Measurements from ENCODE around the gene CAMTA1. TPM values are rescaled to one million over a fixed set of nuclear protein-coding genes. Genes with fewer than 3 reads are reported as not detected.

Gene CAMTA1
- total RNA-seq, 4 donors from 2014 or later, result 86.3 to 170 (median 132) TPM

DNA sequence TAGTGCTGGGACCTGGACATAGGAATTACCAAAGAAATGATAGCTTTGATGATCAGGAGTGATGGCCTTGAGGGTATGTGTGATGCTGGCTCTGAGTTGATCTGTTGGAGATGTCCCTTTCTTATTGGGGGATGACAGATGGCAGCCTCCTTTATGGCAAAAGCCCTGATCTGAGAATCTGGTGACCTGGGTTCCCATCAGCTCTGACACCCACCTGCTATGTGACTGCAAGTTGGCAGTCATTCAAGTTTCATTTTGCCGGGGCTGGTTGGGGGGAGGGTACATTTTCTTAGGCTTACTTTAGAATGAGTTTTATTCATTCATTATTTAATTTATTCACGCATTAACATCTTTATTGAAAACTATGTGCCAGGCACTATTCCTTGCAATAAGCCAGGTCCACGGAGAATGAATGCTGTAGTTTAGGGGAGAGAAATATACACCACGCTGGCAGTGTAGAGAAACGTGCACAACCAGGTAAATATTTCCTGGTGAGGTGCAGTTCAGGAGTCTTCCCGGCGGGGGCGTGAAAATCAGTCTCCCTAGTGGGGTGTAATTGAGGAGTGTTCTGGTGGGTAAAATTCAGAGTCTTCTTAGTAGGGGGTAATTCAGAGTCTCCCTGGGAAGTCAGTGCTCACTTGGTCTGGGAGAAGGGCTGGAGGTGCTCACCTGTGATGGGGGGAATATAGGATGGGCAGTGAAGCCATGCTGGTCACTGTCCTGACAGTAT lies 401.3 kb downstream of the CAMTA1 start:
- H3K9me3 ChIP-seq, result no peaks in the 10 kb centered on the region
- H3K4me1 ChIP-seq, result no peaks in the 10 kb centered on the region
- H3K27me3 ChIP-seq, result peaks cover 15% of the 10 kb centered on the region
- no peak for TF ChIP-seq EP300 (IDR thresholded peaks at IDR 0.05)
- no peak for TF ChIP-seq POLR2AphosphoS5 (IDR thresholded peaks at IDR 0.05)
- TF ChIP-seq, protein P1, sequence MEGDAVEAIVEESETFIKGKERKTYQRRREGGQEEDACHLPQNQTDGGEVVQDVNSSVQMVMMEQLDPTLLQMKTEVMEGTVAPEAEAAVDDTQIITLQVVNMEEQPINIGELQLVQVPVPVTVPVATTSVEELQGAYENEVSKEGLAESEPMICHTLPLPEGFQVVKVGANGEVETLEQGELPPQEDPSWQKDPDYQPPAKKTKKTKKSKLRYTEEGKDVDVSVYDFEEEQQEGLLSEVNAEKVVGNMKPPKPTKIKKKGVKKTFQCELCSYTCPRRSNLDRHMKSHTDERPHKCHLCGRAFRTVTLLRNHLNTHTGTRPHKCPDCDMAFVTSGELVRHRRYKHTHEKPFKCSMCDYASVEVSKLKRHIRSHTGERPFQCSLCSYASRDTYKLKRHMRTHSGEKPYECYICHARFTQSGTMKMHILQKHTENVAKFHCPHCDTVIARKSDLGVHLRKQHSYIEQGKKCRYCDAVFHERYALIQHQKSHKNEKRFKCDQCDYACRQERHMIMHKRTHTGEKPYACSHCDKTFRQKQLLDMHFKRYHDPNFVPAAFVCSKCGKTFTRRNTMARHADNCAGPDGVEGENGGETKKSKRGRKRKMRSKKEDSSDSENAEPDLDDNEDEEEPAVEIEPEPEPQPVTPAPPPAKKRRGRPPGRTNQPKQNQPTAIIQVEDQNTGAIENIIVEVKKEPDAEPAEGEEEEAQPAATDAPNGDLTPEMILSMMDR (IDR thresholded peaks at IDR 0.05), result no peak
- no peak for TF ChIP-seq POLR2A (IDR thresholded peaks at IDR 0.05)
- no peak overlapping the region for H3K27ac ChIP-seq
- WGBS, 2 donors (ENCODE audit: low coverage in 1 of 2), result 44% methylated on average over 4 to 8 of the region's 8 CpGs
- H3K4me3 ChIP-seq, result no peak overlapping the region
- H3K36me3 ChIP-seq, result no peaks in the 10 kb centered on the region
- no peak for ATAC-seq

DNA sequence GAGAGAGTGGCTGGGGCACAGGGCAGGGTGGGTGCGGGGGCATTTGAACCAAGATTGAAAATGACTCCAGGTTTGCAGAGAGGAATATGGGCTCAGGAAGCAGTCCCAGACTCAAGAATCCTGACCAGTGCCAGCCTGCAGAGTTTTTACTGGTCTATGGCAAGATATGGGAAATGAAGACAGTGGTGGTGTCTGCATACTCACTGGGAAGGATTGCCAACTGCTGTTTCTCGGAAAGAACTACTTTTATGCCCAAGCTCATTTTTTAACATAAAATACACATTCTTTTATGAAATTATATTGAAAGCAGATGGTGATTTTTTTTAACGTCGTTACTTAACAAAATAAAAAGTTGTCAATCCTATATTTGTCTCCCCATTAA lies 401.8 kb downstream of the CAMTA1 start:
- WGBS, 2 donors (ENCODE audit: low coverage in 1 of 2), result 56 to 61% methylated on average over 3 to 4 of the region's 4 CpGs
- Histone ChIP-seq H3K27me3 (peaks cover 18% of the 10 kb centered on the region), H3K9me3 (no peaks in the 10 kb centered on the region), H3K36me3 (no peaks in the 10 kb centered on the region), H3K27ac (no peak overlapping the region), H3K4me3 (no peak overlapping the region), H3K4me1 (no peaks in the 10 kb centered on the region)
- TF ChIP-seq POLR2A (IDR thresholded peaks at IDR 0.05), result no peak
- TF ChIP-seq, protein P1 (IDR thresholded peaks at IDR 0.05), result no peak
- ATAC-seq, result no peak

DNA sequence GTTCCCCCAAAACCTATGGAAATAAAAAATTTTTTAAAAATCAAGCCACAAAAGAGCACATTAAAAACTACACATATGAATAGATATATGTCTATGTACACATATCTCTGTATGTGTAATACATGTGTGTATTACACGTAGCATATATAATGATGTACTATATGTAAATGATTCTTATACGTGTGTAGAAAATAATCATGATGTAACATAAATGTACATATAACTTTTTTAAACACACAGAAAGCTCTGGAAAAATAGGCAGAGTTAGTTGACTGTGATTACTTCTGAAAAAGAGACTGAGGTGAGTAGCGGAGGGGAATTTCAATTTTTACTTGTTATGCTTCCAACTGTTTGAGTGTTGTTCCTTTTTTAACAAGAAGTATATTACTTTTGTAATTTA lies 405.0 kb downstream of the CAMTA1 start:
- 79 to 87% methylated on average over 3 of the region's 3 CpGs for WGBS, 2 donors (ENCODE audit: low coverage in 1 of 2)
- H3K9me3 ChIP-seq, result no peaks in the 10 kb centered on the region
- TF ChIP-seq POLR2A (IDR thresholded peaks at IDR 0.05) (no peak), POLR2AphosphoS5 (IDR thresholded peaks at IDR 0.05) (no peak), EP300 (IDR thresholded peaks at IDR 0.05) (no peak)
- TF ChIP-seq, protein P1 (IDR thresholded peaks at IDR 0.05), result no peak

DNA sequence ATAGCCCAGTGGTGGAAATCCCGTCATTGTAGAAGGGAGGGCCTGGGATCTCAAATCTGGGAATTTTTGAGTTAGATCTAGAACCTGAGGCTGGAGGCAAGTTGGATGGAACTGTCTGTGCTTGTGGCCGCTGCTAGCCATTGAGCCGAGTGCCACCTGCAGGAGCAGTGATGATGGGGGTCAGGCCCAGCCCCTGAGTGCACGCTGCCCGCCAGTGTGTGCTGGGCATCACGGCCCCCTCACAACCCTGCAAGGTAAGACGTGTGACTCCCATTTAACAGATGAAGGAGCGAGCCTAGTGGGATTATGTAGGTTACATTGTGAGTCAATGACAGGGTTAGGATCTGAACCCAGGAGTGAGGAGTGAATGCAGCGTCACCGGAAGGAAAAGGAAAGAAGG lies 407.2 kb downstream of the CAMTA1 start:
- Histone ChIP-seq H3K4me3 (no peak overlapping the region), H3K9me3 (no peaks in the 10 kb centered on the region), H3K36me3 (no peaks in the 10 kb centered on the region), H3K27ac (no peak overlapping the region), H3K27me3 (peaks cover 3% of the 10 kb centered on the region), H3K4me1 (no peaks in the 10 kb centered on the region)
- TF ChIP-seq POLR2A (IDR thresholded peaks at IDR 0.05) (no peak), POLR2AphosphoS5 (IDR thresholded peaks at IDR 0.05) (no peak), EP300 (IDR thresholded peaks at IDR 0.05) (no peak)
- TF ChIP-seq, protein P1 (IDR thresholded peaks at IDR 0.05), result no peak
- no peak for ATAC-seq
- WGBS, 2 donors (ENCODE audit: low coverage in 1 of 2), result 87 to 100% methylated on average over 3 to 4 of the region's 10 CpGs

More for the DNA sequence above, 405.0 kb downstream of the CAMTA1 start:
- no peak overlapping the region for H3K4me3 ChIP-seq
- no peaks in the 10 kb centered on the region for H3K36me3 ChIP-seq
- no peaks in the 10 kb centered on the region for H3K4me1 ChIP-seq
- ATAC-seq, result no peak
- peaks cover 8% of the 10 kb centered on the region for H3K27me3 ChIP-seq
- H3K27ac ChIP-seq, result no peak overlapping the region
